ENCODE data around the gene USH1G. TPM values are rescaled to one million over a fixed set of nuclear protein-coding genes. Genes with fewer than 3 reads are reported as not detected.

USH1G gene
- total RNA-seq, 2 donors from 2014 or later = 1.1 TPM; not detected in 1

GRCh38 chr17:74904687-74905409 lies 18.2 kb downstream of the USH1G start:
- Histone ChIP-seq H3K27ac (no peak overlapping the region), H3K4me3 (no peak overlapping the region), H3K4me1 (replicated peaks) (no peaks in the 10 kb centered on the region), H3K36me3 (no peaks in the 10 kb centered on the region), H3K9me3 (no peaks in the 10 kb centered on the region), H3K27me3 (replicated peaks; ENCODE audit: insufficient read depth) (no peaks in the 10 kb centered on the region)
- no peak for DNase-seq (ENCODE audit: low spot score)
- TF ChIP-seq POLR2AphosphoS5 (IDR thresholded peaks at IDR 0.05) = no peak
- no peak for TF ChIP-seq POLR2A (IDR thresholded peaks at IDR 0.05)
- TF ChIP-seq, protein P1, sequence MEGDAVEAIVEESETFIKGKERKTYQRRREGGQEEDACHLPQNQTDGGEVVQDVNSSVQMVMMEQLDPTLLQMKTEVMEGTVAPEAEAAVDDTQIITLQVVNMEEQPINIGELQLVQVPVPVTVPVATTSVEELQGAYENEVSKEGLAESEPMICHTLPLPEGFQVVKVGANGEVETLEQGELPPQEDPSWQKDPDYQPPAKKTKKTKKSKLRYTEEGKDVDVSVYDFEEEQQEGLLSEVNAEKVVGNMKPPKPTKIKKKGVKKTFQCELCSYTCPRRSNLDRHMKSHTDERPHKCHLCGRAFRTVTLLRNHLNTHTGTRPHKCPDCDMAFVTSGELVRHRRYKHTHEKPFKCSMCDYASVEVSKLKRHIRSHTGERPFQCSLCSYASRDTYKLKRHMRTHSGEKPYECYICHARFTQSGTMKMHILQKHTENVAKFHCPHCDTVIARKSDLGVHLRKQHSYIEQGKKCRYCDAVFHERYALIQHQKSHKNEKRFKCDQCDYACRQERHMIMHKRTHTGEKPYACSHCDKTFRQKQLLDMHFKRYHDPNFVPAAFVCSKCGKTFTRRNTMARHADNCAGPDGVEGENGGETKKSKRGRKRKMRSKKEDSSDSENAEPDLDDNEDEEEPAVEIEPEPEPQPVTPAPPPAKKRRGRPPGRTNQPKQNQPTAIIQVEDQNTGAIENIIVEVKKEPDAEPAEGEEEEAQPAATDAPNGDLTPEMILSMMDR (IDR thresholded peaks at IDR 0.05) = no peak
- intact Hi-C loops (cut with DNase I) = no loop called here
- 83% methylated on average over 7 of the region's 7 CpGs for WGBS

GRCh38 chr17:74903671-74904070 lies 19.4 kb downstream of the USH1G start:
- no peaks in the 10 kb centered on the region for H3K36me3 ChIP-seq
- H3K4me1 ChIP-seq (replicated peaks) = no peaks in the 10 kb centered on the region
- TF ChIP-seq POLR2A (IDR thresholded peaks at IDR 0.05) (no peak), POLR2AphosphoS5 (IDR thresholded peaks at IDR 0.05) (no peak)
- TF ChIP-seq, protein P1 (IDR thresholded peaks at IDR 0.05) = no peak
- no peak overlapping the region for H3K27ac ChIP-seq
- intact Hi-C loops (cut with DNase I) = no loop called here
- whole genome bisulfite sequencing = 69% methylated on average over 6 of the region's 6 CpGs
- H3K9me3 ChIP-seq = no peaks in the 10 kb centered on the region
- no peak for DNase-seq (ENCODE audit: low spot score)
- no peak overlapping the region for H3K4me3 ChIP-seq
- no peaks in the 10 kb centered on the region for H3K27me3 ChIP-seq (replicated peaks; ENCODE audit: insufficient read depth)

DNA sequence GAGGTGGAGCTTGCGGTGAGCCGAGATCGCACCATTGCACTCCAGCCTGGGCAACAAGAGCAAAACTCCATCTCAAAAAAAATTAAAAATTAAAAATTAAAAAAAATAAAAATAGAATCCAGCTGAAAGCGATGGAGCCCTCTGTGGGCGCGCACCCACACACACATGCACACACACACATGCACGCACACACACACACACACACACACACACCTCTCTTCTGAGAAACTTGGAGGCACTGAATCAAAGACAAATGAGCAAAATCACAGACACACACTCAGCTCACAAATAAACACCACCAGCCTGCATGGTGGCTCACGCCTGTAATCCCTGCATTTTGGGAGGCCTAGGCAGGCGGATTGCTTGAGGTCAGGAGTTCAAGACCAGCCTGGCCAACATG lies 20.0 kb downstream of the USH1G start:
- intact Hi-C loops (cut with DNase I) = no loop called here
- Histone ChIP-seq H3K9me3 (no peaks in the 10 kb centered on the region), H3K4me1 (replicated peaks) (no peaks in the 10 kb centered on the region), H3K27me3 (replicated peaks; ENCODE audit: insufficient read depth) (no peaks in the 10 kb centered on the region), H3K27ac (no peak overlapping the region), H3K4me3 (no peak overlapping the region), H3K36me3 (no peaks in the 10 kb centered on the region)
- no peak for DNase-seq (ENCODE audit: low spot score)
- WGBS = 93% methylated on average over 9 of the region's 9 CpGs
- TF ChIP-seq POLR2A (IDR thresholded peaks at IDR 0.05) (no peak), POLR2AphosphoS5 (IDR thresholded peaks at IDR 0.05) (no peak)
- TF ChIP-seq, protein P1 (IDR thresholded peaks at IDR 0.05) = no peak

DNA sequence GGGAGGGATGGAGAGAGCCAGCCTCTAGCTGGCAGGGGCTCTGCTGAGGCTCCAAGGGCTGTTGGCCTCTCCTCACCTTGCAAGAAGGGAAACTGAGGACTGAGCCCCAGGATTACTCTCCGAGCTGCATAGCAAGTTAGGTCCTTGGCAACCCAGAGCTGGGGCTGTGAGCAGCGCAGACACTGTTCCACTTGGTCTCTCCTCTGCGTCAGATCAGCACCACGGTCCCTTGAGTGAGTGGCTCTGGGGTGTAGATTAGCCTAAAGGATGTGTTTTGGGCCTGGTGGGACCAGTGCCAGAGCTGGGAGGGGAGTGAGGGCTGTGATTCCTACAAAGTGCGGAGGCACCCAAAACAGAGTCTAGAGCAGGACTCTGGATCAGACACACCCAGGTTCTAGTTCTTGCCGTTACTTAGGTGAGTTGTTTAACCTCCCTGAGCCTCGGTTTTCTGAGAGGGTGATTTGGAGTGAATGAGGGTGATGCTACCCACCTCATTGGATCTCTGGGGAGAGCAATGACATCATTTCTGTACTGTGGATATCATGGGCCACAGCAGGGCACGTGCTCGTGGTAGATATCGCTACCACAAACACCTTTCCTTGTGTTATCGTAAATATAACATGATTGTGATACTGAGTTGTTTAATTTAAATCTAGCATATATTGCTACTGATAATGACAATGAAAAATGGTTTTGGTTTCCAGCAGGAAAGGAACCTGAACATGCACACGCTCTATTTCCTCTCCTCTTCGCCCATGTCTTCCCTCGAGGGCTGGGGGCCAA lies 21.5 kb downstream of the USH1G start:
- TF ChIP-seq POLR2A (IDR thresholded peaks at IDR 0.05) (no peak), POLR2AphosphoS5 (IDR thresholded peaks at IDR 0.05) (no peak)
- TF ChIP-seq, protein P1 (IDR thresholded peaks at IDR 0.05) = no peak
- whole genome bisulfite sequencing = 73% methylated on average over 14 of the region's 14 CpGs
- H3K27ac ChIP-seq = no peak overlapping the region
- H3K36me3 ChIP-seq = no peaks in the 10 kb centered on the region
- no peak for DNase-seq (ENCODE audit: low spot score)
- no peaks in the 10 kb centered on the region for H3K4me1 ChIP-seq (replicated peaks)
- no peak overlapping the region for H3K4me3 ChIP-seq
- no peaks in the 10 kb centered on the region for H3K27me3 ChIP-seq (replicated peaks; ENCODE audit: insufficient read depth)
- H3K9me3 ChIP-seq = no peaks in the 10 kb centered on the region
- intact Hi-C loops (cut with DNase I) = no loop called here
